Measurements from ENCODE around the gene ADH5.
"Not testable (repeated sequence)": the region's sequence is repeated elsewhere in the genome, so short reads cannot be mapped to it uniquely, and the experiment has no call there.

- TF ChIP-seq CTCF (IDR thresholded peaks at IDR 0.05); POLR2A (IDR thresholded peaks at IDR 0.05; ENCODE audit: low read depth); POLR2AphosphoS5 (IDR thresholded peaks at IDR 0.05): not testable (repeated sequence)
These were observed 64.8 kb downstream of the ADH5 start for GRCh38 chr4:99023800-99024251.

Measured in esophagus muscularis mucosa (tissue), 3 donors.